Panc1 (cell line): Measurements from ENCODE around the gene USH1C.

Source experiments
- CTCF ChIP-seq: fragments of 450-650 bp; IDR thresholded peaks from 2 replicates; pipeline ENCODE4 v1.5.1; 2017; ENCODE audit warnings: mild to moderate bottlenecking
- POLR2AphosphoS5 ChIP-seq: IDR thresholded peaks from 2 replicates; pipeline ENCODE4 v1.6.1; 2012; ENCODE audit warnings: mild to moderate bottlenecking, low read depth, low read length, moderate library complexity
- REST ChIP-seq, 2 experiments: IDR thresholded peaks; 2 replicates each; pipeline ENCODE4 v1.6.1; 2011 to 2012; ENCODE audit warnings: low read depth in 2 of 2, control low read depth in 1 of 2, low read length in 1 of 2, mild to moderate bottlenecking in 1 of 2, moderate library complexity in 1 of 2; ENCODE audit not compliant: insufficient read depth in 1 of 2
- TCF7L2 ChIP-seq: IDR thresholded peaks from 2 replicates; pipeline ENCODE4 v1.6.1; 2011; ENCODE audit warnings: mild to moderate bottlenecking, low read depth, low read length, inconsistent platforms

GRCh38 chr11:17550450-17551346 is 6.5 kb upstream of the USH1C start:
- TF ChIP-seq CTCF (no peak), POLR2AphosphoS5 (no peak), TCF7L2 (no peak), REST (IDR thresholded peaks at IDR 0.05; ENCODE audit: insufficient read depth in 1 of 2, low read depth in 2 of 2, low read length in 1 of 2) (no peak)
